IMR-90 (cell line): ENCODE data around the gene PTAR1. TPM values are rescaled to one million over a fixed set of nuclear protein-coding genes. Genes with fewer than 3 reads are reported as not detected.

Experiments used
- ATAC-seq: fragments of 200-7000 bp; cut with Tn5 transposase; 2 replicates; pipeline ENCODE4 v1.9.1; 2020; ENCODE audit warnings: low read depth, mild to moderate bottlenecking, moderate library complexity
- BruUV-seq: library from RNA; stranded (reverse); fragments of 400-500 nt; replicated peaks from 2 replicates; lab custom pipeline; 2021; lab: Mats Ljungman, UMichigan
- CTCF ChIA-PET: fragments of 300-600 bp; formaldehyde crosslinking; extraction: SDS; loops from one replicate; lab custom pipeline; 2021; ENCODE audit warnings: antibody characterized with exemption; lab: Yijun Ruan, JAX
- POLR2A ChIA-PET: fragments of 300-600 bp; sonication (Branson Sonifier 250); formaldehyde crosslinking; loops from one replicate; lab custom pipeline; 2022; ENCODE audit warnings: antibody characterized with exemption; ENCODE audit not compliant: unreplicated experiment; lab: Charles Lee
- DNase-seq: peaks from one replicate; pipeline ENCODE4 v3.0.0; 2013
- H2AFZ ChIP-seq: replicated peaks from 2 replicates; pipeline ENCODE3; 2013; ENCODE audit warnings: low read length, mild to moderate bottlenecking; ENCODE audit not compliant: poor library complexity
- H2AK5ac ChIP-seq: 2 replicates; pipeline ENCODE4 v1.6.1; 2013; ENCODE audit warnings: low read depth, low read length, inconsistent platforms
- H2AK9ac ChIP-seq: replicated peaks from 2 replicates; pipeline ENCODE3; 2013; ENCODE audit warnings: mild to moderate bottlenecking, low read depth, low read length, moderate library complexity; ENCODE audit not compliant: poor library complexity
- H2BK120ac ChIP-seq: 2 replicates; pipeline ENCODE4 v1.6.1; 2013; ENCODE audit warnings: low read depth, low read length, inconsistent platforms
- H2BK15ac ChIP-seq: 3 replicates; pipeline ENCODE4 v1.6.1; 2013; ENCODE audit warnings: low read depth, low read length, inconsistent platforms
- H2BK20ac ChIP-seq: 2 replicates; pipeline ENCODE4 v1.6.1; 2013; ENCODE audit warnings: low read depth, mild to moderate bottlenecking, inconsistent platforms, low read length, moderate library complexity
- H2BK5ac ChIP-seq: 2 replicates; pipeline ENCODE4 v1.6.1; 2013; ENCODE audit warnings: mild to moderate bottlenecking, low read depth, low read length, inconsistent platforms; ENCODE audit not compliant: poor library complexity, severe bottlenecking
- H3K14ac ChIP-seq: replicated peaks from 2 replicates; pipeline ENCODE4 v1.6.1; 2013; ENCODE audit warnings: low read depth, low read length, inconsistent platforms
- H3K18ac ChIP-seq: 2 replicates; pipeline ENCODE4 v1.6.1; 2013; ENCODE audit warnings: low read depth, low read length, control low read depth
- H3K23ac ChIP-seq: 2 replicates; pipeline ENCODE4 v1.6.1; 2013; ENCODE audit warnings: low read depth, low read length, inconsistent platforms
- H3K27ac ChIP-seq: 2 replicates; pipeline ENCODE4 v1.5.1; 2013; ENCODE audit warnings: mild to moderate bottlenecking, control low read depth, low read length; ENCODE audit not compliant: insufficient read depth
- H3K27me3 ChIP-seq: 2 replicates; pipeline ENCODE4 v1.6.1; 2013; ENCODE audit warnings: low read length; ENCODE audit not compliant: control insufficient read depth, insufficient read depth
- H3K36me3 ChIP-seq: 2 replicates; pipeline ENCODE4 v1.6.1; 2013; ENCODE audit warnings: low read length, mixed read lengths; ENCODE audit not compliant: control insufficient read depth, insufficient read depth
- H3K4ac ChIP-seq: 2 replicates; pipeline ENCODE4 v1.6.1; 2013; ENCODE audit warnings: low read depth, low read length, inconsistent platforms
- H3K4me1 ChIP-seq: 2 replicates; pipeline ENCODE4 v1.6.1; 2013; ENCODE audit warnings: low read length, mixed read lengths; ENCODE audit not compliant: control insufficient read depth, insufficient read depth
- H3K4me2 ChIP-seq: 2 replicates; pipeline ENCODE4 v1.6.1; 2013; ENCODE audit warnings: low read depth, mild to moderate bottlenecking, control low read depth, low read length, moderate library complexity
- H3K4me3 ChIP-seq: 2 replicates; pipeline ENCODE4 v1.5.1; 2013; ENCODE audit warnings: low read depth, mild to moderate bottlenecking, control low read depth, low read length, moderate library complexity; ENCODE audit not compliant: insufficient read depth
- H3K56ac ChIP-seq: 2 replicates; pipeline ENCODE4 v1.6.1; 2013; ENCODE audit warnings: low read length, inconsistent platforms; ENCODE audit not compliant: insufficient read depth; ENCODE audit errors: extremely low read depth
- H3K79me1 ChIP-seq, 2 experiments: 2 replicates each; pipeline ENCODE4 v1.6.1; 2013; ENCODE audit warnings: low read length in 2 of 2, inconsistent platforms in 1 of 2, low read depth in 1 of 2
- H3K9ac ChIP-seq: 2 replicates; pipeline ENCODE4 v1.6.1; 2013; ENCODE audit warnings: low read depth, low read length, control low read depth
- H3K9me1 ChIP-seq: 2 replicates; pipeline ENCODE4 v1.6.1; 2013; ENCODE audit warnings: low read length, inconsistent platforms; ENCODE audit not compliant: insufficient read depth
- H3K9me3 ChIP-seq: 2 replicates; pipeline ENCODE4 v1.6.1; 2013; ENCODE audit warnings: low read length; ENCODE audit not compliant: control insufficient read depth, insufficient read depth
- H4K20me1 ChIP-seq: 2 replicates; pipeline ENCODE4 v1.6.1; 2013; ENCODE audit warnings: low read length, inconsistent platforms; ENCODE audit not compliant: insufficient read depth
- H4K5ac ChIP-seq: 2 replicates; pipeline ENCODE4 v1.6.1; 2013; ENCODE audit warnings: mild to moderate bottlenecking, low read depth, low read length, control low read depth
- H4K8ac ChIP-seq, 2 experiments: 2 replicates each; pipeline ENCODE4 v1.6.1; 2013; ENCODE audit warnings: low read depth in 2 of 2, low read length in 2 of 2, control low read depth in 1 of 2, inconsistent platforms in 1 of 2
- H4K91ac ChIP-seq: 2 replicates; pipeline ENCODE4 v1.6.1; 2013; ENCODE audit warnings: low read depth, low read length, inconsistent platforms; ENCODE audit not compliant: insufficient read depth
- MAFK ChIP-seq: IDR thresholded peaks from 2 replicates; pipeline ENCODE4 v1.6.1; 2012; ENCODE audit warnings: low read depth, low read length, improper control_type of control experiment
- MXI1 ChIP-seq: IDR thresholded peaks from 2 replicates; pipeline ENCODE4 v1.6.1; 2012; ENCODE audit warnings: low read depth, mild to moderate bottlenecking, low read length, moderate library complexity, borderline replicate concordance
- USF2 ChIP-seq: fragments of 150-350 bp; IDR thresholded peaks from 2 replicates; pipeline ENCODE4 v1.6.1; 2017; ENCODE audit warnings: mild to moderate bottlenecking, antibody characterized with exemption, low read length, low read depth
- WGBS, 2 experiments: methylation state at CpG; one replicate each; pipeline versions ENCODE4 v1.1.5 to v1.1.7; 2013; ENCODE audit warnings: missing lambda C conversion rate in 2 of 2; ENCODE audit not compliant: insufficient read length in 1 of 2; ENCODE audit errors: extremely low coverage in 2 of 2; 5-methylcytosine and 5-hydroxymethylcytosine counted together
- dilution Hi-C: fragments of 300-500 bp; cut with HindIII; formaldehyde crosslinking; loops from one replicate; pipeline ENCODE4 v1.14.3; 2018; ENCODE audit warnings: low sequenced_read_pairs; ENCODE audit not compliant: unreplicated experiment
- in situ Hi-C: fragments of 300-500 bp; cut with MboI; formaldehyde crosslinking; loops from 3 replicates; pipeline ENCODE4 v1.14.3; 2019; ENCODE audit warnings: low sequenced_read_pairs, inconsistent platforms, mixed read lengths
- intact Hi-C: fragments of 100-400 bp; cut with micrococcal nuclease; formaldehyde crosslinking; loops from 2 replicates; pipeline ENCODE4 v1.10.0; 2022
- polyA plus RNA-seq, 3 experiments: library from polyadenylated mRNA; depleted of rRNA; stranded (reverse); fragments of >200 nt; gene quantifications; 2 replicates each; pipeline ENCODE4 v1.2.3, GENCODE V29; 2012; ENCODE audit warnings: low replicate concordance in 1 of 3
- total RNA-seq: library from RNA; depleted of rRNA; stranded (reverse); fragments of >200 nt; gene quantifications from 2 replicates; pipeline ENCODE4 v1.2.3, GENCODE V29; 2012

The PTAR1 gene
- total and polyA plus RNA-seq, 2 of the 4 experiments (the other 2 are of a cell fraction) = 10.6 to 110 TPM

GRCh38 chr9:69806627-69807026 lies 46.8 kb upstream of the PTAR1 start:
- Histone ChIP-seq H4K91ac (no peak overlapping the region), H2BK120ac (no peak overlapping the region), H3K4me2 (no peak overlapping the region), H3K4me1 (no peaks in the 10 kb centered on the region), H3K4ac (no peak overlapping the region), H3K9me3 (no peaks in the 10 kb centered on the region), H2AK9ac (no peak overlapping the region), H3K18ac (no peak overlapping the region), H3K56ac (no peak overlapping the region), H3K36me3 (no peaks in the 10 kb centered on the region), H3K14ac (no peak overlapping the region), H2BK15ac (no peak overlapping the region), H3K23ac (no peak overlapping the region), H3K27me3 (peaks cover 6% of the 10 kb centered on the region), H3K79me1 (no peaks in the 10 kb centered on the region), H4K8ac (no peak overlapping the region), H2AFZ (no peak overlapping the region), H3K9me1 (no peaks in the 10 kb centered on the region), H4K5ac (no peak overlapping the region), H3K9ac (no peak overlapping the region), H2AK5ac (no peak overlapping the region), H3K27ac (no peak overlapping the region), H2BK5ac (no peak overlapping the region), H4K20me1 (no peaks in the 10 kb centered on the region), H3K4me3 (no peak overlapping the region), H2BK20ac (no peak overlapping the region)
- in situ Hi-C loops (loop anchor here (5.0 kb wide), 1 partner anchor 39 kb away; no protein-coding TSS in a partner anchor), dilution Hi-C loops (no loop called here), intact Hi-C loops (loop anchor here (5.0 kb wide), 1 partner anchor 111 kb away; no protein-coding TSS in a partner anchor)
- TF ChIP-seq MAFK (no peak), USF2 (no peak), MXI1 (no peak)
- no TSS peak for BruUV-seq
- ChIA-PET POLR2A (no interaction called here), CTCF (no interaction called here)
- no peak for DNase-seq
- ATAC-seq = no peak
- 60% methylated on average over 2 of the region's 6 CpGs; no CpG with 5 or more reads in 1 of the 2 experiments for WGBS, 2 experiments
